ENCODE results near the gene ABLIM1.

- TF ChIP-seq CTCF (IDR thresholded peaks at IDR 0.05) (no peak), EP300 (IDR thresholded peaks at IDR 0.05) (no peak), POLR2A (IDR thresholded peaks at IDR 0.05) (no peak), POLR2AphosphoS5 (IDR thresholded peaks at IDR 0.05) (peak in 2 of 3 donors; percentile 64 to 71)
These were observed 119.7 kb downstream of the ABLIM1 start for GRCh38 chr10:114538181-114538906.
